GM12878 (cell line): Measurements from ENCODE around the gene ATN1.

ENCODE experiments used
- BMI1 ChIP-seq: fragments of 450-650 bp; IDR thresholded peaks from 2 replicates; pipeline ENCODE4 v1.6.1; 2016; ENCODE audit warnings: mild to moderate bottlenecking, moderate library complexity, borderline replicate concordance
- EZH2 ChIP-seq: IDR thresholded peaks from 2 replicates; pipeline ENCODE4 v1.6.1; 2012; ENCODE audit warnings: low read depth, mild to moderate bottlenecking, control low read depth, inconsistent platforms, low read length, borderline replicate concordance; ENCODE audit not compliant: control insufficient read depth
- POLR2A ChIP-seq: IDR thresholded peaks from 2 replicates; pipeline ENCODE4 v1.6.1; 2011; ENCODE audit warnings: low read depth, mild to moderate bottlenecking, low read length
- SPI1 ChIP-seq: IDR thresholded peaks from 2 replicates; pipeline ENCODE4 v1.6.1; 2011; ENCODE audit warnings: low read depth, mild to moderate bottlenecking, low read length, moderate library complexity, borderline replicate concordance; ENCODE audit not compliant: insufficient read depth
- SREBF2 ChIP-seq: IDR thresholded peaks from 2 replicates; pipeline ENCODE4 v1.6.1; 2012; ENCODE audit warnings: mild to moderate bottlenecking, low read length
- ZZZ3 ChIP-seq: IDR thresholded peaks from 2 replicates; pipeline ENCODE4 v1.6.1; 2011; ENCODE audit warnings: low read depth; ENCODE audit not compliant: control insufficient read depth, insufficient read length
- TF ChIP-seq, protein P1 (sequence below): fragments of 450-650 bp; IDR thresholded peaks from 2 replicates; pipeline ENCODE4 v1.6.1; 2014; ENCODE audit warnings: mild to moderate bottlenecking
- TF ChIP-seq, protein P2 (sequence below), 3 experiments: IDR thresholded peaks in 2 of 3; conservative IDR thresholded peaks in 1 of 3; 2 replicates each; pipeline ENCODE4 v1.5.1; 2011; ENCODE audit warnings: low read depth in 3 of 3, low read length in 3 of 3, mild to moderate bottlenecking in 3 of 3, control low read depth in 2 of 3, moderate library complexity in 2 of 3, inconsistent platforms in 1 of 3, mixed read lengths in 1 of 3; ENCODE audit not compliant: control insufficient read depth in 2 of 3, insufficient read depth in 1 of 3; ENCODE audit errors: extremely low read depth in 1 of 3
- TF ChIP-seq, protein P3 (sequence below): fragments of 150-350 bp; IDR thresholded peaks from 2 replicates; pipeline ENCODE4 v1.6.1; 2016; ENCODE audit warnings: low read depth, low read length

DNA sequence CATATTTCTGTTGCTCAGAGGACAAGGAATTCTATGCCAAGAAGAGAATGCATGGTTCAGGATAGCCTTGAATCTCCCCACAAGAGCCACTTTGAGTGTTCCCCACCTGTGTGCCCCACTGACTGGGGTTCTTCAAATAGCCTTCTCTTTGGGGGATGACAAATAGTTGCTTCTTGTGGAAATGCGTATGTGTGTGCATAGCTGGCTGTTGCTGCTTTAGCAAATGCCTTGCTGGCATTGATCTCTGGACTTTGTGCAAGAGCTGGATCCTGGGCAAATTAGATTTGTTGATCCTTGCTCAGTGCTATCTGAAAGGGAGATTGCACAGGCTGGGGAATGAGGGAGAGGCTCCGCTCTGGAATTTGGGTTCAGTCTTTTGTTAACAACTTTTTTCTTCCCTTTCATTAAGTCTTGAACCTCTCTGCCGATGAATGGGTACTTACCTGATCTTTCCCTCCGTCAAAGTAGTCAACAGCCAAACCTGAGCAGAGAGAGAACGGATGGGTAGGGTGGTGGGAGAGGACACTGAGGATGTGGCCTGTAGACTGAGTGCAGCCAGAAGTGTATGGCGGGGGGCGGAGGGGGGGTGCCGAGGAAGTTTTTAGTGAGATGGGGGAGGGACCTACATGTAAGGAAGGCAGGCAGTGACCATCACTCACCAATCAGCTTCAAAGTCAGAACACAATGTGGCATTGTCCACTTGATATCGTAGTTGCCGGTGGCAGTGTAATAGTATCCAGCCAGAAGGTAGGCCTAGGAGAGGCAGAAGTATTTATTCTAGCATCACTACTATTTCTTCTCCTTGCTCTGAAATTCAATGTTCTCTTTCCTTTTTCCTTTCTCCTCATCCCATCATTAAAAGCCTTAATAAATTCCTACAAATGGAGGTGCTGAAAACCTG lies 53.6 kb downstream of the ATN1 start:
- TF ChIP-seq, protein P1, sequence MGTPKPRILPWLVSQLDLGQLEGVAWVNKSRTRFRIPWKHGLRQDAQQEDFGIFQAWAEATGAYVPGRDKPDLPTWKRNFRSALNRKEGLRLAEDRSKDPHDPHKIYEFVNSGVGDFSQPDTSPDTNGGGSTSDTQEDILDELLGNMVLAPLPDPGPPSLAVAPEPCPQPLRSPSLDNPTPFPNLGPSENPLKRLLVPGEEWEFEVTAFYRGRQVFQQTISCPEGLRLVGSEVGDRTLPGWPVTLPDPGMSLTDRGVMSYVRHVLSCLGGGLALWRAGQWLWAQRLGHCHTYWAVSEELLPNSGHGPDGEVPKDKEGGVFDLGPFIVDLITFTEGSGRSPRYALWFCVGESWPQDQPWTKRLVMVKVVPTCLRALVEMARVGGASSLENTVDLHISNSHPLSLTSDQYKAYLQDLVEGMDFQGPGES, result no peak
- TF ChIP-seq BMI1, result no peak
- no peak for TF ChIP-seq POLR2A
- TF ChIP-seq, protein P2, sequence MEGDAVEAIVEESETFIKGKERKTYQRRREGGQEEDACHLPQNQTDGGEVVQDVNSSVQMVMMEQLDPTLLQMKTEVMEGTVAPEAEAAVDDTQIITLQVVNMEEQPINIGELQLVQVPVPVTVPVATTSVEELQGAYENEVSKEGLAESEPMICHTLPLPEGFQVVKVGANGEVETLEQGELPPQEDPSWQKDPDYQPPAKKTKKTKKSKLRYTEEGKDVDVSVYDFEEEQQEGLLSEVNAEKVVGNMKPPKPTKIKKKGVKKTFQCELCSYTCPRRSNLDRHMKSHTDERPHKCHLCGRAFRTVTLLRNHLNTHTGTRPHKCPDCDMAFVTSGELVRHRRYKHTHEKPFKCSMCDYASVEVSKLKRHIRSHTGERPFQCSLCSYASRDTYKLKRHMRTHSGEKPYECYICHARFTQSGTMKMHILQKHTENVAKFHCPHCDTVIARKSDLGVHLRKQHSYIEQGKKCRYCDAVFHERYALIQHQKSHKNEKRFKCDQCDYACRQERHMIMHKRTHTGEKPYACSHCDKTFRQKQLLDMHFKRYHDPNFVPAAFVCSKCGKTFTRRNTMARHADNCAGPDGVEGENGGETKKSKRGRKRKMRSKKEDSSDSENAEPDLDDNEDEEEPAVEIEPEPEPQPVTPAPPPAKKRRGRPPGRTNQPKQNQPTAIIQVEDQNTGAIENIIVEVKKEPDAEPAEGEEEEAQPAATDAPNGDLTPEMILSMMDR (IDR thresholded peaks at IDR 0.05 in 2 of 3, conservative IDR thresholded peaks at IDR 0.05 in 1 of 3; ENCODE audit: control insufficient read depth in 2 of 3, extremely low read depth in 1 of 3, insufficient read depth in 1 of 3, low read depth in 3 of 3, low read length in 3 of 3), result no peak
- TF ChIP-seq ZZZ3, result no peak
- no peak for TF ChIP-seq SREBF2
- no peak for TF ChIP-seq EZH2
- TF ChIP-seq SPI1, result no peak
- TF ChIP-seq, protein P3, sequence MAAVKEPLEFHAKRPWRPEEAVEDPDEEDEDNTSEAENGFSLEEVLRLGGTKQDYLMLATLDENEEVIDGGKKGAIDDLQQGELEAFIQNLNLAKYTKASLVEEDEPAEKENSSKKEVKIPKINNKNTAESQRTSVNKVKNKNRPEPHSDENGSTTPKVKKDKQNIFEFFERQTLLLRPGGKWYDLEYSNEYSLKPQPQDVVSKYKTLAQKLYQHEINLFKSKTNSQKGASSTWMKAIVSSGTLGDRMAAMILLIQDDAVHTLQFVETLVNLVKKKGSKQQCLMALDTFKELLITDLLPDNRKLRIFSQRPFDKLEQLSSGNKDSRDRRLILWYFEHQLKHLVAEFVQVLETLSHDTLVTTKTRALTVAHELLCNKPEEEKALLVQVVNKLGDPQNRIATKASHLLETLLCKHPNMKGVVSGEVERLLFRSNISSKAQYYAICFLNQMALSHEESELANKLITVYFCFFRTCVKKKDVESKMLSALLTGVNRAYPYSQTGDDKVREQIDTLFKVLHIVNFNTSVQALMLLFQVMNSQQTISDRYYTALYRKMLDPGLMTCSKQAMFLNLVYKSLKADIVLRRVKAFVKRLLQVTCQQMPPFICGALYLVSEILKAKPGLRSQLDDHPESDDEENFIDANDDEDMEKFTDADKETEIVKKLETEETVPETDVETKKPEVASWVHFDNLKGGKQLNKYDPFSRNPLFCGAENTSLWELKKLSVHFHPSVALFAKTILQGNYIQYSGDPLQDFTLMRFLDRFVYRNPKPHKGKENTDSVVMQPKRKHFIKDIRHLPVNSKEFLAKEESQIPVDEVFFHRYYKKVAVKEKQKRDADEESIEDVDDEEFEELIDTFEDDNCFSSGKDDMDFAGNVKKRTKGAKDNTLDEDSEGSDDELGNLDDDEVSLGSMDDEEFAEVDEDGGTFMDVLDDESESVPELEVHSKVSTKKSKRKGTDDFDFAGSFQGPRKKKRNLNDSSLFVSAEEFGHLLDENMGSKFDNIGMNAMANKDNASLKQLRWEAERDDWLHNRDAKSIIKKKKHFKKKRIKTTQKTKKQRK, result no peak
